GM19025 (cell line): ENCODE data around the gene ZBTB12.
"Not testable (repeated sequence)": the region's sequence is repeated elsewhere in the genome, so short reads cannot be mapped to it uniquely, and the experiment has no call there.

Experiments used
- ATAC-seq: cut with Tn5 transposase; IDR thresholded peaks from one replicate; pipeline ENCODE4 v1.9.1; 2021; ENCODE audit warnings: mild to moderate bottlenecking, low read depth, moderate library complexity; ENCODE audit not compliant: unreplicated experiment

Gene ZBTB12

DNA sequence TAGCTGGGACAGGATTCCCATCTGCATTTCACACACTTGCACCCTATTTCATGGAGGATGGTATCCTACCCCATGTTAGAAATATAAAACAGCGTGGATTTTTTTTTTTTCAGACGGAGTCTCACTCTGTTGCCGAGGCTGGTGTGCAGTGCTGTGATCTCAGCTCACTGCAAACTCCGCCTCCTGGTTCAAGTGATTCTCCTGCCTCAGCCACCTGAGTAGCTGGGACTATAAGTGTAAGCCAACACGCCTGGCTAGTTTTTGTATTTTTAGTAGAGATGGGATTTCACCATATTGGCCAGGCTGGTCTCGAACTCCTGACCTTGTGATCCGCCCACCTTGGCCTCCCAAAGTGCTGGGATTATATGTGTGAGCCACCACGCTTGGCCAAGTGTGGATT is 44.1 kb downstream of the ZBTB12 start:
- ATAC-seq: not testable (repeated sequence)

DNA sequence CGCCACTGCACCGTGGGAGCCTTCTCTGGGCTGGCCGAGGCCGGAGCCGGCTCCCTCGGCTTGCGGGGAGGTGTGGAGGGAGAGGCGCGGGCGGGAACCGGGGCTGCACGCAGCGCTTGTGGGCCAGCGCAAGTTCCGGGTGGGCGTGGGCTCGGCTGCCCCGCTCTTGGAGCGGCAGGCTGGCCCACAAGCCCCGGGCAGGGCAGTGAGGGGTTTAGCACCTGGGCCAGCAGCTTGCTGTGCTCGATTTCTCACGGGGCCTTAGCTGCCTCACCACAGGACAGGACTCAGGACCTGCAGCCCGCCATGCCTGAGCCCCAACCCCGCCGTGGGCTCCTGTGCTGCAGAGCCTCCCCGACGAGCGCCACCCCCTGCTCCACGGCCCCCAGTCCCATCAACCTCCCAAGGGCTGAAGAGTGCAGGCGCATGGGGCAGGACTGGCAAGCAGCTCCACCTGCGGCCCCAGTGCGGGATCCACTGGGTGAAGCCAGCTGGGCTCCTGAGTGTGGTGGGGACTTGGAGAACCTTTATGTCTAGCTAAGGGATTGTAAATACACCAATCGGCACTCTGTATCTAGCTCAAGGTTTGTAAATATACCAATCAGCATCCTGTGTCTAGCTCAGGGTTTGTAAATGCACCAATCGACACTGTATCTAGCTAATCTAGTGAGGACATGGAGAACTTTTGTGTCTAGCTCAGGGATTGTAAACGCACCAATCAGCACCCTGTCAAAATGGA is 49.7 kb downstream of the ZBTB12 start:
- ATAC-seq: not testable (repeated sequence)

DNA sequence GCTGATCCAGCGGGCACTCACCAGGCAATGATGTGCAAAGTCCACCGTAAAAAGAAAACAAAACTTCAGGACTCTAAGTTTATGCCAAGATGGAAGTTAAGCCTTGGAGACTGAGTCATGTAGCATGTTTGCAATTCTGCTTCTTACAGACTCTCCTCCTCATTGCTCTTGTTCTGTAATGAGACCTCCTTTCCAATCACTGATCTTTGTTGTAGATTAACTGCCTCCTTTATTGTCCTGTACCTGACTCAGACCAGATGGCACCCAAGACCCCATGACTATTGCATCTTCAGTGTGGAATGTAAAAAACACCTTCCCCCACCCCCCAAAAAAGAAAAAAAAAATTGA is 50.4 kb downstream of the ZBTB12 start:
- no peak for ATAC-seq

DNA sequence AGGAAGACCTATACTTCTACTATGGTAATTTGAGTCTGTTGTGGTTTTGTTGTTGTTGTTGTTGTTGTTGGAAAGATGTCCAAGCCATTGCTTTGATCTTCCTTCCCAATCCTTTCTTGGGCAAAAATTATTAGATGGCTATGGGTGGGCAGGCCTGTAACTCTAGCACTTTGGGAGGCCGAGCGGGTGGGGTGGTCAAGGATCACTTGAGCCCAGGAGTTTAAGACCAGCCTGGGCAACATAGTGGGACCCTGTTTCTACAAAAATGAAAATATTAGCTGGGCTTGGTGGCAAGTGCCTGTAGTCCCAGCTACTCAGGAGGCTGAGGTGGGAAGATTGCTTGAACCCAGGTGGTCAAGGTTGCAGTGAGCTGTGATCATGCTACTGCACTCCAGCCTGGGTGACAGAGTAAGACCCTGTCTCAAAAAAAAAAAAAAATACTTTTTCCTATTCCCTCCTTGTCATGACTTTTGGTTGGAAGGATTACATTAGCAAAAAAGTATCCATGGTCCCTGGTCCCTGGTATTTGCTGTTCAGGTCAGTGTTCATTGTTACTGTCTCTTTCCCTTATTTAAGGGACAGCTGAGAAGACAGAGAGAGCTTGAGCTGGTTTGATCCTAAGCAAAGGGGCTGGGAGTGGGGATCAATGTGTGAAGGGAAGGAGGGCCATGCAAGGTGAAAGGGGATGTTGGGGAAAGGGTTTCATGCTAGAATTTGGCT is 51.0 kb downstream of the ZBTB12 start:
- no peak for ATAC-seq
